Loucy (cell line): ENCODE measurements around the gene CACNA2D3.

Experiments
- H2AFZ ChIP-seq: fragments of 200-600 bp; sonication (generic); 2 replicates; pipeline ENCODE4 v1.6.0; 2016; ENCODE audit warnings: antibody characterized with exemption, mild to moderate bottlenecking, low read length, moderate library complexity
- H3F3A ChIP-seq: fragments of 200-600 bp; 2 replicates; pipeline ENCODE4 v1.6.0; 2016; ENCODE audit warnings: antibody characterized with exemption, low read depth, mild to moderate bottlenecking
- H3K27me3 ChIP-seq: fragments of 200-600 bp; sonication (generic); 2 replicates; pipeline ENCODE4 v1.6.1; 2014; ENCODE audit warnings: low read length, mild to moderate bottlenecking; ENCODE audit not compliant: insufficient read depth, poor library complexity, severe bottlenecking
- H3K36me3 ChIP-seq: fragments of 200-600 bp; sonication (generic); 2 replicates; pipeline ENCODE4 v1.6.1; 2016; ENCODE audit warnings: low read length; ENCODE audit not compliant: insufficient read depth
- H3K4me1 ChIP-seq: fragments of 200-600 bp; sonication (generic); 2 replicates; pipeline ENCODE4 v1.5.1; 2014; ENCODE audit warnings: low read length, mild to moderate bottlenecking; ENCODE audit not compliant: insufficient read depth, poor library complexity, severe bottlenecking
- H3K4me2 ChIP-seq: fragments of 200-600 bp; sonication (generic); 2 replicates; pipeline ENCODE4 v1.6.0; 2014; ENCODE audit warnings: antibody characterized with exemption, low read length, low read depth, mild to moderate bottlenecking; ENCODE audit not compliant: poor library complexity, severe bottlenecking
- H3K4me3 ChIP-seq: fragments of 200-600 bp; sonication (generic); 2 replicates; pipeline ENCODE4 v1.5.1; 2014; ENCODE audit warnings: low read length, mild to moderate bottlenecking, mixed read lengths; ENCODE audit not compliant: poor library complexity, severe bottlenecking
- H3K79me2 ChIP-seq: fragments of 200-600 bp; sonication (generic); 2 replicates; pipeline ENCODE4 v1.6.1; 2014; ENCODE audit warnings: low read length; ENCODE audit not compliant: insufficient read depth
- H3K9ac ChIP-seq: fragments of 200-600 bp; sonication (generic); 2 replicates; pipeline ENCODE4 v1.6.0; 2014; ENCODE audit warnings: mild to moderate bottlenecking, low read depth, low read length, moderate library complexity; ENCODE audit not compliant: poor library complexity, severe bottlenecking
- H3K9me2 ChIP-seq: fragments of 200-600 bp; sonication (generic); replicated peaks from 2 replicates; pipeline ENCODE4 v1.6.1; 2016; ENCODE audit warnings: low read depth, low read length, mixed read lengths
- H3K9me3 ChIP-seq: fragments of 200-600 bp; sonication (generic); 2 replicates; pipeline ENCODE4 v1.6.1; 2014; ENCODE audit warnings: mild to moderate bottlenecking, antibody characterized with exemption, low read length, low read depth; ENCODE audit not compliant: insufficient read depth
- H4K20me1 ChIP-seq: fragments of 200-600 bp; sonication (generic); 2 replicates; pipeline ENCODE4 v1.6.0; 2014; ENCODE audit warnings: antibody characterized with exemption, low read length, mild to moderate bottlenecking; ENCODE audit not compliant: insufficient read depth, poor library complexity, severe bottlenecking
- CTCF ChIP-seq: fragments of 200-600 bp; sonication (generic); conservative IDR thresholded peaks from 2 replicates; pipeline ENCODE4 v1.5.1; 2014; ENCODE audit warnings: mild to moderate bottlenecking, antibody characterized with exemption, low read length
- EZH2phosphoT487 ChIP-seq: fragments of 200-600 bp; IDR thresholded peaks from 2 replicates; pipeline ENCODE4 v1.6.1; 2018; ENCODE audit warnings: antibody characterized with exemption, mild to moderate bottlenecking, moderate library complexity, borderline replicate concordance

Gene CACNA2D3

GRCh38 chr3:54957711-54958110 is 835.4 kb downstream of the CACNA2D3 start:
- TF ChIP-seq CTCF (no peak), EZH2phosphoT487 (no peak)
- no peaks in the 10 kb centered on the region for H3K36me3 ChIP-seq
- no peaks in the 10 kb centered on the region for H3K79me2 ChIP-seq
- peaks cover 8% of the 10 kb centered on the region for H3K4me1 ChIP-seq
- no peaks in the 10 kb centered on the region for H3K9me2 ChIP-seq
- no peak overlapping the region for H3K4me3 ChIP-seq
- H3K9me3 ChIP-seq, result no peaks in the 10 kb centered on the region
- H4K20me1 ChIP-seq, result no peaks in the 10 kb centered on the region
- no peaks in the 10 kb centered on the region for H3K27me3 ChIP-seq
- no peak overlapping the region for H2AFZ ChIP-seq
- no peak overlapping the region for H3K9ac ChIP-seq
- no peak overlapping the region for H3K4me2 ChIP-seq
- H3F3A ChIP-seq, result no peaks in the 10 kb centered on the region

GRCh38 chr3:54960082-54960481 is 837.7 kb downstream of the CACNA2D3 start:
- no peaks in the 10 kb centered on the region for H3K9me2 ChIP-seq
- no peak for TF ChIP-seq EZH2phosphoT487
- no peaks in the 10 kb centered on the region for H3F3A ChIP-seq
- H3K36me3 ChIP-seq, result no peaks in the 10 kb centered on the region
- H3K79me2 ChIP-seq, result no peaks in the 10 kb centered on the region
- no peak overlapping the region for H2AFZ ChIP-seq
- no peak overlapping the region for H3K4me3 ChIP-seq
- no peaks in the 10 kb centered on the region for H4K20me1 ChIP-seq
- no peak overlapping the region for H3K9ac ChIP-seq
- no peak overlapping the region for H3K4me2 ChIP-seq
- no peaks in the 10 kb centered on the region for H3K27me3 ChIP-seq
- H3K4me1 ChIP-seq, result peaks cover 8% of the 10 kb centered on the region
- no peaks in the 10 kb centered on the region for H3K9me3 ChIP-seq

- no peaks in the 10 kb centered on the region for H4K20me1 ChIP-seq
- no peaks in the 10 kb centered on the region for H3F3A ChIP-seq
- H3K4me2 ChIP-seq, result no peak overlapping the region
- H3K36me3 ChIP-seq, result no peaks in the 10 kb centered on the region
- no peak overlapping the region for H3K9ac ChIP-seq
- H2AFZ ChIP-seq, result no peak overlapping the region
- TF ChIP-seq EZH2phosphoT487, result no peak
- no peak for TF ChIP-seq CTCF
- H3K9me3 ChIP-seq, result no peaks in the 10 kb centered on the region
- H3K9me2 ChIP-seq, result no peaks in the 10 kb centered on the region
- H3K4me3 ChIP-seq, result no peak overlapping the region
- no peaks in the 10 kb centered on the region for H3K27me3 ChIP-seq
- H3K4me1 ChIP-seq, result peaks cover 8% of the 10 kb centered on the region
- H3K79me2 ChIP-seq, result no peaks in the 10 kb centered on the region
Observed at GRCh38 chr3:54960701-54961100, 838.3 kb downstream of the CACNA2D3 start.

- Histone ChIP-seq H4K20me1 (no peaks in the 10 kb centered on the region), H3K27me3 (no peaks in the 10 kb centered on the region), H3K79me2 (no peaks in the 10 kb centered on the region), H2AFZ (no peak overlapping the region), H3F3A (no peaks in the 10 kb centered on the region), H3K9me3 (no peaks in the 10 kb centered on the region), H3K9ac (no peak overlapping the region), H3K4me3 (no peak overlapping the region), H3K4me1 (no peaks in the 10 kb centered on the region), H3K4me2 (no peak overlapping the region), H3K9me2 (no peaks in the 10 kb centered on the region), H3K36me3 (no peaks in the 10 kb centered on the region)
- TF ChIP-seq CTCF (no peak), EZH2phosphoT487 (no peak)
Observed at GRCh38 chr3:54962200-54962599, 839.8 kb downstream of the CACNA2D3 start.
